Vagina (tissue), 2 donors: ENCODE data around the gene AQP12B.

Experiments used
- POLR2AphosphoS5 ChIP-seq, 2 donors: sonication (generic); formaldehyde crosslinking; IDR thresholded peaks; one replicate each; pipeline ENCODE4 v1.9.0; 2017; ENCODE audit warnings: antibody characterized with exemption in 2 of 2, mild to moderate bottlenecking in 2 of 2, low read depth in 1 of 2; ENCODE audit not compliant: insufficient read depth in 1 of 2
- TF ChIP-seq, protein P1 (sequence below), 3 experiments: fragments of 450-650 bp in 2 of 3; fragments of 200-600 bp in 1 of 3; sonication (generic) in 1 of 3; IDR thresholded peaks; one replicate each; pipeline ENCODE4 v1.5.1; 2017 to 2019; ENCODE audit warnings: antibody characterized with exemption in 3 of 3, mild to moderate bottlenecking in 2 of 3, moderate library complexity in 2 of 3

DNA sequence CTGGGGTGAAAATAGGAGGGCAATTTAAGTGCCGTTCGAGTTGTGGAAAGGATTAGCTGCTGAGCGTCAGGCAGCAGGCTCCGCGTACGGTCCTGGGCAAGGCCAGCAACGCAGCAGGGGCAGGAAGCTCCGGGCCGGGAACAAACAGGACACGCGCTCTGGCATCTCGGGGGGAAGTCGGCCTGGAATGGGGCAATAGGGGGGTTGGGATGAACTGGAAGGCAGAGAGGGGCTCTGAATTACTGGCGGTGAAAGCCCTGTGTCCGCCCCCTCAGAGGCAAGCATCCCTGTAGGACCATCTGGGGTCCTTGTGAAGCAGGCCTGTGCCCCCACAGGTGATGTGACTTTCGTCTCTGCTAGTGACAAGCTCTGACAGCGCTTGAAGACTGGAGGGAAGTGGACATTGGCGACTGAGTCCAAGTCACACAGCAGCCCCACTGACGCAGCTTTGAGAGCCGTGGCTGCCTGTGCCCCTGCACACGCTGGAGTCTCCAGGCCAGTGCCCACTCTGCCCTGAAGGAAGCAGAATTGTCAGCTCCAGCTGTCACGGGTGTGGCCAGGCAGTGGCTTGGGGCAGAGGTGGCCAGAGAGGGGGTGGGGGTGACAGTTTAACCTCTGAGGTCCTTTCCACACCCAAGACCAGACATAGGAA is 35.1 kb downstream of the AQP12B start:
- TF ChIP-seq, protein P1, sequence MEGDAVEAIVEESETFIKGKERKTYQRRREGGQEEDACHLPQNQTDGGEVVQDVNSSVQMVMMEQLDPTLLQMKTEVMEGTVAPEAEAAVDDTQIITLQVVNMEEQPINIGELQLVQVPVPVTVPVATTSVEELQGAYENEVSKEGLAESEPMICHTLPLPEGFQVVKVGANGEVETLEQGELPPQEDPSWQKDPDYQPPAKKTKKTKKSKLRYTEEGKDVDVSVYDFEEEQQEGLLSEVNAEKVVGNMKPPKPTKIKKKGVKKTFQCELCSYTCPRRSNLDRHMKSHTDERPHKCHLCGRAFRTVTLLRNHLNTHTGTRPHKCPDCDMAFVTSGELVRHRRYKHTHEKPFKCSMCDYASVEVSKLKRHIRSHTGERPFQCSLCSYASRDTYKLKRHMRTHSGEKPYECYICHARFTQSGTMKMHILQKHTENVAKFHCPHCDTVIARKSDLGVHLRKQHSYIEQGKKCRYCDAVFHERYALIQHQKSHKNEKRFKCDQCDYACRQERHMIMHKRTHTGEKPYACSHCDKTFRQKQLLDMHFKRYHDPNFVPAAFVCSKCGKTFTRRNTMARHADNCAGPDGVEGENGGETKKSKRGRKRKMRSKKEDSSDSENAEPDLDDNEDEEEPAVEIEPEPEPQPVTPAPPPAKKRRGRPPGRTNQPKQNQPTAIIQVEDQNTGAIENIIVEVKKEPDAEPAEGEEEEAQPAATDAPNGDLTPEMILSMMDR (IDR thresholded peaks at IDR 0.05), result no peak
- no peak for TF ChIP-seq POLR2AphosphoS5 (IDR thresholded peaks at IDR 0.05; ENCODE audit: insufficient read depth in 1 of 2, low read depth in 1 of 2)
